Hematopoietic multipotent progenitor cell treated with erythropoietin and hydrocortisone succinate and interleukin-3 and kit ligand, for 15 days (in vitro differentiated cells): ENCODE measurements around the gene CELF2.

Source experiments
- DNase-seq: peaks from one replicate; pipeline ENCODE4 v3.0.0-alpha.2; 2015; ENCODE audit warnings: low spot score

Gene CELF2

GRCh38 chr10:11250304-11250703, 232.6 kb downstream of the CELF2 start:
- DNase-seq = no peak

DNA sequence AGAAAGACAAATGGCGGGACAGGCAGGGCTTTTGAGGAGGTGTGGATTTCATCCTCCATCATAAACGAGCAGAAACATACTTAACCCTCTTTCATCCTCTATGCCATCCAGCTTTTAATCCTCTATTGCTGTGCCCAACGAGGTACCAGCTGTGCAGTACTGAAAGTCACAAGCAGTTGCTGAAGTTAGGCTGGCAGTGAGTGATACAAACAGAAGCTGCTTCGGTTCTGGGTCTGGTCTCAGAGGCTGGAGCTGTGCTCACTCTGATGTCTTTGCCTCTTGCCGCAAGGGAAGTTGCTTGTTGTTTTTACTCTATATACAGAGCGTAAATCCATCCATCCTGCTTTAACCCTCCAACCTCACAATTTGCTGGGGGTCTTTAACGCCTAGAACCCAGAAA, 235.2 kb downstream of the CELF2 start:
- DNase-seq = no peak

GRCh38 chr10:11253385-11254002, 235.8 kb downstream of the CELF2 start:
- no peak for DNase-seq

DNA sequence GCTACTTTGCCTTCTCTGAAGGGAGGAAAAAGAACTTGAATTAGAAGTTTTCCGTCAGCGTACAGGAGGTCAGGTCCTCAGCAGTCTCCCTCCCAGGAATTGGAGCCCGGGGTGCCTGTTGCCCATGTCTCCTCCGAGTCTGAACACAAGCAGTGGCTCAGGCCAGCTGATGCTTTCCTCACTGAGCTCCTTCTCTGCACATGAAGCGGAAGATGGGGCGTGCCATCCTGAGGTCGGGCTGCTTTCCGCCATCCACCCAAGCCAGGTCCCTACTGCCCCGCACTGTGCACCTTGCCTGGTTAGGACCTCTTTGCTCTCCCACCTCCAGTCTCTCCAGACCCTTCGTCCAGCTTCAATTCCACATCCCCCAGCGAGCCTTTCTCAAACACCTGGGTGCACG, 237.5 kb downstream of the CELF2 start:
- DNase-seq = no peak

DNA sequence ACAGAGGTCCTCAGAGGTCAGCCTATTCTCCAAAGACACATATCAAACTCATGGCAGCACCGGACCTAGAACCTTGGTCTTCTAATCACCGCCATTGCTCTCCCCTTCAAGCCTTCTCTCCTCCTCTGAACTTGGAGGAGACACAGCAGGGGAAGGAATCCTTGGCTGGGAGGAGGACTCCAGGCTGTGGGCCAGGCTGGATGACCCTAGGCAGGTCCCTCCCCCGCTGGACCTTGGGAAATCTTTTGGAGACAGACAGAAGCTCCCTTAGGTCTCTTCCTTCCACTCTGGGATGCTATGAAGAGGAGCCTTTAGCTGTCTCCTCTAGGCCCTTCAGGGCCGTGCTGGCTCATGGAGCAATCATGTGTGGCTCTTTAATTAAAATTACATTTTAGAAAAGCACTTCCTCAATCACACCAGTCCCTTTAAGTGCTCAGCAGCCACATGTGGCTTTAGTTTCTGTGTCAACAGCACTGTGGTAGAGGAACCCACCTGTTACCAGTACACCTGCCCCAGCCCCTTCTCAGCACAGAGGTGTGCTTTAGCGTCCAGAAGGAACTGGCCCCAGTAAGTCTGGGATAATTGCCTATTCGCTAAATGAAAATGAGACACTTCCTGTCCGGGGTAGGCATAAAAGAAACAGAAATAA, 238.2 kb downstream of the CELF2 start:
- DNase-seq = no peak

DNA sequence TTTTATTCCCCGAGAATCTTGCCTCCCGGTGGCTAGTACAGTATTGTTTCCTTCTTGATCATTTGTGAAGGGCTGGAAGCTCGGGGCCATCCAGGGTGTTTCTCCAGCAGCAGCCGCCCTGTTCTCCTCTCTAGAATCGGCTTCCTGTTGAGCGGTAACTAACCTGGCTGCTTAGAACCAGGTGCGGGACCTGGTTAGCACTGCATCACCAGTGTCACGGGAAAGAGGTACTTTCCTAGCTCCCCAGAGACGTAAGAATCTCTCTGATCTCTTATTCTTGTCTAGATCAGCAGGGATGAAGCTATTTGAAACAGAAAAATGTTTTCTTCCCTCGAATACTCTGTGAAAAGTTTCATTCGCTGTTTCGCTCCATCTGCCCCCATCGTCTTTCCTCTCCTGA, 239.2 kb downstream of the CELF2 start:
- DNase-seq = no peak

DNA sequence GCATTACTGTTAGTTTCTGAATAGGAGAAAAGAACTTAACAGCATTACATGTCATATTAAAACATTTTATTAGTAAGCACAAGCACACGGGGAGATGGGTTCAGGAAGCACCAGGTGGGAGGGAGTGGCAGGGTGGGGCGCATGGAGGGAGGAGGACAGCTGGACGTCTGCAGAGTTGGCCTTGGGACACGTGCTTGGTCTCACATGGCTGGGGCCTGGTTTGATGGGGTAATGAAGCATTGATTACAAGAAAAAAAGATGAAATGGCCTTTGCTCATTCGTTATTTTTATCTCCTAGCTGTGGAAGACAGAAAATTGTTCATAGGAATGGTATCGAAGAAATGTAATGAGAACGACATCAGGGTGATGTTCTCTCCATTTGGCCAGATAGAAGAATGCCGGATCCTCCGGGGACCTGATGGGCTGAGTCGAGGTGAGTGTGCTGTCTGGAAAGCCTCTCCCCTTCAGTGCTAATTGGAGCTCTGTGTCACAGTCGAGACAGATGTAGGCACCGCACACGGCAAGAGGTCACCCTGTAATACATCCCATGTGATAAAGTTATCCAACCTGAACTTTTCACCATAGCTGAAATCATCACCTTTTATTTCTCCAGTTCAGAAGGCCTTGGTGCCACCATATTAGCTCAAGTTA, 239.9 kb downstream of the CELF2 start:
- DNase-seq = no peak

DNA sequence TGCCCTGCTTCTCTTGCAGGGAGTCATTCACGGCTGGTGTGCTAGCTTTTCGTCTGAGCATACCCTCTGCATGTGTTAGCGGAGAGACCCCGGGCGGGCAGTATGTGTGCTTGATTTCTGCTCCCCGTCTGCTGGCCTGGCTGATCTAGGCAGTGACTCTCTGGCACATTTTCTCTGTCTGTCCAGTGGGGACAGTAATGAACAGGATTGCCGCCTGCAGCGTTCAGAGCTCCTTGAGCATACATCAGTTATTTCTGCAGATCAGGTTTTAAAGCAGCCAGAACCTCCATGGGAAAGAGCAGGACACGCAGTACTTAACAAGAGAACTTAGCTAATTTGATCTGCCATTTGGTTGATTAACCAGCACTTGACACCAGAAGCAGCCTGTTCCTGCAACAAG, 242.5 kb downstream of the CELF2 start:
- DNase-seq = no peak

GRCh38 chr10:11261143-11261542, 243.5 kb downstream of the CELF2 start:
- no peak for DNase-seq

DNA sequence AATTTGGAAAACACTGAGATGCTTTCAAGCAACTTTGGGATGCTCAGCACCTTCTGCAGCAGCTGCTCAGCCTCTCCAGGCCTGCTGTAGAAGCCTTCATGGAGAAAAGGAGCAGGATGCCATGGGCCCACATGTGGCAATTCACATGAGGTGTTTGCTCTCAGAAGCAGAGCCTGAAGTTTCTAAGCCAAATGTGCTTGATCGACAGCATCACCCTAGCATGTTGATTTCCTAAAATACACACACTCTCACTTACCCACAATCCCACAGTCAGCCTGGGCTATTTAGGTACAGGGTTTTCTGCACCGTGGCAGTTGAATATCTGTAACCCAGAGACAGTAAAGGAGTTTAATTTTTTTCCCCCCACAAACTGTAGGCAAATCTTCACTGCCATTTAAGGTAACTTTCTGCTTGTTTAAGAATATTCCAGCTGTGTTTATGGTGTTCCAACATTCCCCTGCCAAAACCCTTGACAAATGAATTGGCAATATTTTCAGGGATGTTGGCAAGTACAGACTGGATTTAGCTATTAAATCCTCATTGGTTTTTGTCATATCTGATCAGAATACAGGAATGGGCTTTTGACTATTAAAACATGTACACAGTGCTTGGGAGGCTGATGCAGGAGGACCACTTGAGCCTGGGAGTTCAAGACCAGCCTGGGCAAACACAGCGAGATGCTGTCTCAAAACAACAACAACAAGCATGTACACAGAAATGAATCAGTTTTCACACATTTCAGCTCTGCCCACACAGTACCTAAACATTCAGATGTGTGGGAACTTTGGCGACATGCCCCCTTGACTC, 244.2 kb downstream of the CELF2 start:
- no peak for DNase-seq

DNA sequence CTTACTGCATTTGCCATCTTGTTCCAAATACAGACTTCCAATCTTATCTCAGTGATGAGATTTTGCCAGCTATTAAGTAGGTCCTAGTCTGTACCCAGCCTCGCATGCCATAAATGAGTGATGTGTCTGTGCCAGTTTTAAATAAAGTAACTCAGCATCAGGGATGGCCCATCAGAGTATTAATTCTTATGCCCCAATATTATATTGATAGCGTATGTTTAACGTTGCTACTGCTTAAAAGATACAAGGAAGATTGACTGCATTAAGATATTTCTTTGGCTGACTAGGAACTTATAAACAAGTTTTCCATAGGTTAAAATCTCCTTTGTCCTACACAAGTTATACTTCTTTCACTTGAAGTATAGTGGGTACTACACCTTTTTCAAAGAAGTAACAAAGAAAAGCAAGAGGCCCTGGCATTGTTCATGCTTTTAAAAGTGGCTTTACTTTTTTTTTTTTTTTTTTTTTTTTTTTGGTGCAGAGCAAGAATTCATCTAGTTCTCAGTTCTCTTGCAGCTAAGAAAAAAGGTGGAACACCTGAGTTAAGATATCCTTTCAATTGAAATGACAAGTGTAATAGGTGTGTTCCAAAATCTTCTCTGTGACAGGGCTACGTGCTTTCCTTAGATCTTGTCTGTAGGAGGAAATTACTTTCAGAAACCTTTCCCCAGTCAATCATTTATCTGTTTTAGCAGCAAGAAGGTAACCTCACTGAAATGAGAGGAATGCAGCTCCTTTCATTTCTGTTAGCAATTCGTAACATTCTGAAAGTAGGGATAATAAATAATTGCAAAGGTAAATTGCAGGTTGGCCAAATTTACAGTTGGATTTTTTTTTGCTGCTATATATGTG, 245.0 kb downstream of the CELF2 start:
- no peak for DNase-seq

- no peak for DNase-seq
These were observed 246.1 kb downstream of the CELF2 start for GRCh38 chr10:11263767-11264166.

GRCh38 chr10:11264296-11265048, 246.8 kb downstream of the CELF2 start:
- no peak for DNase-seq

GRCh38 chr10:11265484-11265883, 247.8 kb downstream of the CELF2 start:
- DNase-seq = no peak

GRCh38 chr10:11266426-11266825, 248.8 kb downstream of the CELF2 start:
- no peak for DNase-seq

- peak; percentile 22 for DNase-seq
These were observed 252.6 kb downstream of the CELF2 start for GRCh38 chr10:11270135-11270857.

- no peak for DNase-seq
These were observed 253.1 kb downstream of the CELF2 start for GRCh38 chr10:11270858-11271179.

GRCh38 chr10:11272915-11273389, 255.3 kb downstream of the CELF2 start:
- DNase-seq = no peak

GRCh38 chr10:11274452-11274851, 256.8 kb downstream of the CELF2 start:
- no peak for DNase-seq

DNA sequence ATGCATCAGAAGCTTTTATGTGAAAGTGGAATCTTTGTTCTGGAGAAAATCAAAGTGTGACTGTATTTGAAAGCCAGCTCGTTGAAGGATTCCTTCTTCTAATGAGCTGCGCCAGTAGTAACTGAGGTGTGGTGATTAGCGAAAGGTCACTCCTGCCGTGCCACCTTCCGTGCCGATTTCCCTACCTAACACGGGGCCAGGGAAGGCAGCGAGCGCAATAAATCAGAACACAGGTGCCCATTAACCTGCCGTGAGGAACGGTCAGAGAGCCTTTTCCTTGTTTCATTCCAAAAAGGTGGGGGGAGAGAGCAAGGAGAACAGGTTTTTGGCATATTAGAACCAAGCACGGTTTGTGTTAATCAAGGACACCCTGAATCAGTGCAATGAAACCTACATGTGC, 258.0 kb downstream of the CELF2 start:
- no peak for DNase-seq
